CD4-positive, alpha-beta T cell (primary cell): ENCODE measurements around the gene FUBP3. TPM values are rescaled to one million over a fixed set of nuclear protein-coding genes. Genes with fewer than 3 reads are reported as not detected.

Experiments used
- ATAC-seq: fragments of 200-7000 bp; cut with Tn5 transposase; one replicate; pipeline ENCODE4 v1.10.0; 2022; ENCODE audit warnings: mild to moderate bottlenecking; ENCODE audit not compliant: poor library complexity
- CTCF ChIA-PET: fragments of 350-600 bp; sonication (Branson Sonifier 250); formaldehyde crosslinking; loops from one replicate; lab custom pipeline; 2021; ENCODE audit warnings: antibody characterized with exemption, inconsistent platforms; lab: Charles Lee
- POLR2A ChIA-PET: fragments of 350-600 bp; sonication (Branson Sonifier 250); formaldehyde crosslinking; loops from one replicate; lab custom pipeline; 2021; ENCODE audit warnings: antibody characterized with exemption, inconsistent platforms; lab: Charles Lee
- DNase-seq, 14 experiments: peaks; one replicate each; pipeline ENCODE4 v3.0.0-alpha.2; 2013 to 2020; ENCODE audit warnings: mixed read lengths in 2 of 14
- H3K27ac ChIP-seq, 2 donors: one replicate each; pipeline versions ENCODE4 v1.5.1 to v1.7.0; 2013; ENCODE audit warnings: low read length in 2 of 2, low read depth in 1 of 2, mild to moderate bottlenecking in 1 of 2
- H3K27me3 ChIP-seq, 2 experiments: 1 replicate in 1 of 2; 2 replicates in 1 of 2; pipeline versions ENCODE4 v1.6.1 to v1.7.0; 2013; ENCODE audit warnings: low read length in 2 of 2, control low read depth in 1 of 2, mild to moderate bottlenecking in 1 of 2, moderate library complexity in 1 of 2; ENCODE audit not compliant: insufficient read depth in 2 of 2, control insufficient read depth in 1 of 2
- H3K36me3 ChIP-seq: one replicate; pipeline ENCODE4 v1.6.1; 2013; ENCODE audit warnings: low read length, control low read depth; ENCODE audit not compliant: insufficient read depth
- H3K4me1 ChIP-seq: one replicate; pipeline ENCODE4 v1.6.1; 2013; ENCODE audit warnings: low read length, control low read depth; ENCODE audit not compliant: insufficient read depth
- H3K4me3 ChIP-seq: one replicate; pipeline ENCODE4 v1.5.1; 2013; ENCODE audit warnings: mild to moderate bottlenecking, low read length, moderate library complexity
- H3K9me3 ChIP-seq, 2 experiments: 1 replicate in 1 of 2; 2 replicates in 1 of 2; pipeline versions ENCODE4 v1.6.1 to v1.7.0; 2013; ENCODE audit warnings: low read length in 2 of 2, mild to moderate bottlenecking in 2 of 2, control low read depth in 1 of 2, moderate library complexity in 1 of 2; ENCODE audit not compliant: control insufficient read depth in 1 of 2, insufficient read depth in 1 of 2
- H3K27ac Mint-ChIP-seq: one replicate; pipeline ENCODE4 v1.8.0; 2020; ENCODE audit warnings: mixed read lengths
- H3K27me3 Mint-ChIP-seq: one replicate; pipeline ENCODE4 v1.8.0; 2021; ENCODE audit warnings: mixed read lengths
- H3K36me3 Mint-ChIP-seq: one replicate; pipeline ENCODE4 v1.8.0; 2021; ENCODE audit warnings: low read depth, mixed read lengths
- H3K4me1 Mint-ChIP-seq: one replicate; pipeline ENCODE4 v1.8.0; 2021; ENCODE audit warnings: low read depth, mixed read lengths
- H3K4me3 Mint-ChIP-seq: one replicate; pipeline ENCODE4 v1.8.0; 2020; ENCODE audit warnings: mild to moderate bottlenecking, mixed read lengths
- H3K9me3 Mint-ChIP-seq: one replicate; pipeline ENCODE4 v1.8.0; 2020; ENCODE audit warnings: mixed read lengths
- intact Hi-C, 2 experiments: fragments of 100-400 bp; cut with DNase I in 1 of 2; cut with micrococcal nuclease in 1 of 2; formaldehyde crosslinking; loops; one replicate each; pipeline versions ENCODE4 v1.15.1 to v1.9.0; 2023 to 2025; cut with DNase I, micrococcal nuclease
- total RNA-seq, 174 experiments: library from RNA in 2 of 174; stranded (reverse) in 2 of 174; gene quantifications; one replicate each; pipeline ENCODE4 v1.2.3 and lab custom pipeline; 2021 to 2026
- TF ChIP-seq, protein P1 (sequence below): fragments of 200-600 bp; IDR thresholded peaks from one replicate; pipeline ENCODE4 v1.8.0; 2022; ENCODE audit warnings: antibody characterized with exemption, mild to moderate bottlenecking

FUBP3 gene
- total RNA-seq, 2 experiments from 2014 or later = 21.2 to 30.2 TPM

DNA sequence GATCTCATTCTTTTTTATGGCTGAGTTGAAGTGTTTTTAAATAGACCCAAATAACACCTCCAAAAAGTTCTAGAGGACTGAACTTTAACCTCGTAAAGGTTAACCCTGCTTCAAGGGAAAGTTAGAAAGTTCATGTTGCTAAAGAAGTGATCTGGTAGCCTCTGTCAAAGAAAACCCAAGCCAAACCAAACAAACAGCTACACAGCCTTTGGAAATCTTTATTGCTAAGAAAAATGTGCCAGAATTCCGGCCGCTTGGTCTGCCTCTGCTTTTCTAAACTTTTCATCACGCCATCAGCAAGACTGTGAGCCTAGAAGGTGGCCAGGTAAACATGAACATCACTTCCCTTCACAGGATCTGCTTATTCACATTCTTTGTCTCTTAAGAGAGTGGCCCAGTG is 17.9 kb downstream of the FUBP3 start:
- Histone ChIP-seq H3K4me3 (no peak overlapping the region), H3K9me3 (no peaks in the 10 kb centered on the region), H3K4me1 (no peaks in the 10 kb centered on the region), H3K27ac (no peak overlapping the region), H3K27me3 (no peaks in the 10 kb centered on the region), H3K36me3 (peaks cover 59% of the 10 kb centered on the region)
- Mint-ChIP-seq H3K9me3 (no peaks in the 10 kb centered on the region), H3K36me3 (peaks cover 70% of the 10 kb centered on the region), H3K27ac (no peak overlapping the region), H3K27me3 (no peaks in the 10 kb centered on the region), H3K4me3 (no peak overlapping the region), H3K4me1 (no peaks in the 10 kb centered on the region)
- intact Hi-C loops = no loop called here
- DNase-seq (no peak), ATAC-seq (no peak)
- TF ChIP-seq, protein P1, sequence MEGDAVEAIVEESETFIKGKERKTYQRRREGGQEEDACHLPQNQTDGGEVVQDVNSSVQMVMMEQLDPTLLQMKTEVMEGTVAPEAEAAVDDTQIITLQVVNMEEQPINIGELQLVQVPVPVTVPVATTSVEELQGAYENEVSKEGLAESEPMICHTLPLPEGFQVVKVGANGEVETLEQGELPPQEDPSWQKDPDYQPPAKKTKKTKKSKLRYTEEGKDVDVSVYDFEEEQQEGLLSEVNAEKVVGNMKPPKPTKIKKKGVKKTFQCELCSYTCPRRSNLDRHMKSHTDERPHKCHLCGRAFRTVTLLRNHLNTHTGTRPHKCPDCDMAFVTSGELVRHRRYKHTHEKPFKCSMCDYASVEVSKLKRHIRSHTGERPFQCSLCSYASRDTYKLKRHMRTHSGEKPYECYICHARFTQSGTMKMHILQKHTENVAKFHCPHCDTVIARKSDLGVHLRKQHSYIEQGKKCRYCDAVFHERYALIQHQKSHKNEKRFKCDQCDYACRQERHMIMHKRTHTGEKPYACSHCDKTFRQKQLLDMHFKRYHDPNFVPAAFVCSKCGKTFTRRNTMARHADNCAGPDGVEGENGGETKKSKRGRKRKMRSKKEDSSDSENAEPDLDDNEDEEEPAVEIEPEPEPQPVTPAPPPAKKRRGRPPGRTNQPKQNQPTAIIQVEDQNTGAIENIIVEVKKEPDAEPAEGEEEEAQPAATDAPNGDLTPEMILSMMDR = no peak
- CTCF ChIA-PET = interaction anchor here (0.9 kb wide), 1 partner anchor 10 kb away, joined by 3 read pairs; no protein-coding TSS in a partner anchor
- POLR2A ChIA-PET = no interaction called here

DNA sequence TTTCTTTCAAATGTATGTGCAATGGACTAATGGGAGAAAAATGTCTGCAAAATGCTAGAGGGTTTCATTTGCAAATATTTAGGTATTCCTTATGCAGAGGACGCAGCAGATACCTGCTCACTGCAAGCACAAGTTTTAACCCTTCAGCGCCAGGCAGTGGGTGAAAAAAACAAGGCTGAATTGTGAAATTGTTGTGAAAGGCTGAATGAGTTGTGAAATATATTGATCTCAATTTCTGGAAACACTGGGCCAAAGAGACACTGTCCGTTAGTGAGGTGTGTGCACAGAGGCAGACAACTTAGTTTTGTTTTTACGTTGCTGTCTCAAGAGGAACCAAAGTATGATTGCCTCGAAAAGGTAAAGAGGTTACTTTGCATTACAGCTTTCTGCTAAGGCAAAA is 18.8 kb downstream of the FUBP3 start:
- ChIA-PET CTCF (no interaction called here), POLR2A (no interaction called here)
- intact Hi-C loops = no loop called here
- H3K27ac Mint-ChIP-seq = no peak overlapping the region
- Histone ChIP-seq H3K4me3 (no peak overlapping the region), H3K27me3 (no peaks in the 10 kb centered on the region), H3K9me3 (no peaks in the 10 kb centered on the region), H3K4me1 (no peaks in the 10 kb centered on the region), H3K36me3 (peaks cover 51% of the 10 kb centered on the region), H3K27ac (no peak overlapping the region)
- no peaks in the 10 kb centered on the region for H3K4me1 Mint-ChIP-seq
- H3K36me3 Mint-ChIP-seq = peaks cover 71% of the 10 kb centered on the region
- no peaks in the 10 kb centered on the region for H3K27me3 Mint-ChIP-seq
- no peak overlapping the region for H3K4me3 Mint-ChIP-seq
- no peaks in the 10 kb centered on the region for H3K9me3 Mint-ChIP-seq
- ATAC-seq = no peak
- TF ChIP-seq, protein P1 = no peak
- DNase-seq = no peak

DNA sequence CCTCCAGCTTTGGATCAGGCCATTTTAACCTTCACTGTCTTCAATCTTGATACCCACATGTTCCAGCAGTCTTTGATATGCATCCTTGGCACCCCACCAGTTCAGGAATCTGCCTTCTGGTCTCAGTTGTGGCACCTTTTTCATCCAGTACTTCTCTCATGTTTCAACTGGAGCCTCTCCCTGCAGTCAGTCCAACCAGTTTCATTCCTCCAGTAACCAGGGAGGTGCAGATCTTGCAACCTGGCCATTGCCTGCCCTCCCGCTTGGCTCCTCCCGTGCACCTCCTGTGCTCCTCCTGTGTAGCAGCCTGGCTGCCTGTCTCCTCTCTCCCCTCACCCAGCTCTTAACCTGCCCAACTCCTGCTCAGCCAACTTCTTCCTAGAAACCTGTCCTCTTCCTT is 20.2 kb downstream of the FUBP3 start:
- Mint-ChIP-seq H3K27me3 (no peaks in the 10 kb centered on the region), H3K36me3 (peaks cover 77% of the 10 kb centered on the region), H3K4me1 (no peaks in the 10 kb centered on the region), H3K4me3 (no peak overlapping the region), H3K27ac (no peak overlapping the region), H3K9me3 (no peaks in the 10 kb centered on the region)
- H3K9me3 ChIP-seq = no peaks in the 10 kb centered on the region
- H3K27me3 ChIP-seq = no peaks in the 10 kb centered on the region
- H3K36me3 ChIP-seq = peaks cover 53% of the 10 kb centered on the region
- no peak for ATAC-seq
- H3K4me3 ChIP-seq = no peak overlapping the region
- DNase-seq = no peak
- POLR2A ChIA-PET = no interaction called here
- H3K4me1 ChIP-seq = no peaks in the 10 kb centered on the region
- no peak overlapping the region for H3K27ac ChIP-seq
- intact Hi-C loops = no loop called here
- CTCF ChIA-PET = no interaction called here
- TF ChIP-seq, protein P1 = no peak
